Cardiac fibroblast (primary cell): ENCODE data around the gene TIAM1.
A peak's percentile ranks its signal among the peaks of the same experiment; 100 is the strongest.

Experiments used
- DNase-seq, 2 donors: peaks; one replicate each; pipeline versions ENCODE4 v3.0.0 to v3.0.0-alpha.2; 2010; ENCODE audit warnings: low read depth in 2 of 2
- H3K4me3 ChIP-seq, 2 donors: replicated peaks in 1 of 2; 1 replicate in 1 of 2; 2 replicates in 1 of 2; pipeline ENCODE4 v1.5.1; 2011; ENCODE audit warnings: low read depth in 2 of 2, low read length in 2 of 2, mild to moderate bottlenecking in 2 of 2, moderate library complexity in 1 of 2
- CTCF ChIP-seq: IDR thresholded peaks from one replicate; pipeline ENCODE4 v1.5.1; 2011; ENCODE audit warnings: low read depth, mild to moderate bottlenecking, low read length, inconsistent platforms

Gene TIAM1

GRCh38 chr21:31143036-31143435 lies 201.0 kb downstream of the TIAM1 start:
- no peak for DNase-seq
- no peak for TF ChIP-seq CTCF
- H3K4me3 ChIP-seq: no peak overlapping the region

GRCh38 chr21:31142600-31142999 lies 201.5 kb downstream of the TIAM1 start:
- DNase-seq: no peak
- TF ChIP-seq CTCF: no peak

GRCh38 chr21:31141389-31142000 lies 202.6 kb downstream of the TIAM1 start:
- no peak for DNase-seq
- no peak overlapping the region for H3K4me3 ChIP-seq
- no peak for TF ChIP-seq CTCF

More at GRCh38 chr21:31142600-31142999, 201.5 kb downstream of the TIAM1 start:
- no peak overlapping the region for H3K4me3 ChIP-seq

- TF ChIP-seq CTCF: no peak
- DNase-seq: no peak
Observed at GRCh38 chr21:31140676-31141075, 203.4 kb downstream of the TIAM1 start.

GRCh38 chr21:31140025-31140424 lies 204.0 kb downstream of the TIAM1 start:
- no peak for TF ChIP-seq CTCF
- no peak for DNase-seq
- H3K4me3 ChIP-seq: no peak overlapping the region

More at GRCh38 chr21:31140676-31141075, 203.4 kb downstream of the TIAM1 start:
- H3K4me3 ChIP-seq: no peak overlapping the region

GRCh38 chr21:31137960-31138359 lies 206.1 kb downstream of the TIAM1 start:
- DNase-seq: no peak
- no peak overlapping the region for H3K4me3 ChIP-seq
- no peak for TF ChIP-seq CTCF

GRCh38 chr21:31136891-31137290 lies 207.2 kb downstream of the TIAM1 start:
- DNase-seq: peak; percentile 82 to 90

More at GRCh38 chr21:31136891-31137290, 207.2 kb downstream of the TIAM1 start:
- peak; percentile 15 for TF ChIP-seq CTCF
- H3K4me3 ChIP-seq: no peak overlapping the region
